Measurements from ENCODE around the gene SUN2. TPM values are rescaled to one million over a fixed set of nuclear protein-coding genes. Genes with fewer than 3 reads are reported as not detected.
A peak's percentile ranks its signal among the peaks of the same experiment; 100 is the strongest.

Gene SUN2
- total and polyA plus RNA-seq, 2 of the 13 experiments (the other 11 are each of a cell fraction or from before 2014, with no cell fraction given) = 45.6 to 56.6 TPM

DNA sequence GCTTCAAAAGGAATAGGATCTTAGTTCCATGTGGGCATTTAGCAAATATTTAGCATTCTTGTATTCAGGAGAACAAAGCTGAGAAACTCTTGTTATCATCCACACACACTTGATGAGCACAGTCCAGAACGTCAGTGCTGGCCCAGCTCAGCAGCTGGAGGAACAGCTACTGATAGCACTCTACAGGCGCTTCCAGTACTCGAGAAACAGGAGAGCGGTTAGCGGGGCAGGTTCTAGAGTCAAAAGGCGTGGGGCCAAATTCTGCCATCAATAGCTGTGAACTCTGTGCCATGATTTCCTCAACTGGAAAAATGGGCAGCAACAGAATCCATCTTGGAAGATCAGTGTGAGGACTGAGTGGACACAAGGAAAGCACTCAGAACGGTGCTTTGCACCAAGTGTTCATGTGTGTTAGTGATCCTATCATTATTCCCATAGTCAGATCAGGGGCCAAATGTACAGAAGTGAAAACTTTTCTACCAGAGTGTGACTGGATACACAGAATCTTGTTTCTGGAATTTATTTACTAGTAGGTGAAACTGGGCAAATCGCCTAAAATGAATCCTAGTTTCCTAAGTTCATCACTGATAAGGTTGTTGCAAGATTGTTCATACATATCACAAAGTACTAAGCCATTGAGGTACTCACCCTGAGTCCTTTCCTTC is 58.2 kb downstream of the SUN2 start (continued):
- TF ChIP-seq ZSCAN9 (CRISPR knock-in tag; IDR thresholded peaks at IDR 0.05; ENCODE audit: borderline replicate concordance) = 0 out of 2 replicates have a peak, but pooled peaks have one; percentile 29
- no peak for TF ChIP-seq NCOA1 (CRISPR knock-in tag; IDR thresholded peaks at IDR 0.05)
- 0 out of 2 replicates have a peak, but pooled peaks have one; percentile 15 for TF ChIP-seq SAP130 (CRISPR knock-in tag; IDR thresholded peaks at IDR 0.05; ENCODE audit: low read depth)
- no peak for TF ChIP-seq HMG20B (CRISPR knock-in tag; conservative IDR thresholded peaks at IDR 0.05)
- 0 out of 2 replicates have a peak, but pooled peaks have one; percentile 33 for TF ChIP-seq UBTF (CRISPR knock-in tag; IDR thresholded peaks at IDR 0.05)
- 0 out of 2 replicates have a peak, but pooled peaks have one; percentile 5 for TF ChIP-seq MBD4 (IDR thresholded peaks at IDR 0.05; ENCODE audit: borderline replicate concordance, low read length)
- TF ChIP-seq GABPB1 (CRISPR knock-in tag; IDR thresholded peaks at IDR 0.05) = no peak
- TF ChIP-seq ZNF766 (CRISPR knock-in tag; IDR thresholded peaks at IDR 0.05; ENCODE audit: borderline replicate concordance) = no peak
- no peak for TF ChIP-seq HMGXB3 (CRISPR knock-in tag; IDR thresholded peaks at IDR 0.05; ENCODE audit: borderline replicate concordance)
- no peak for TF ChIP-seq ZFAT (CRISPR knock-in tag; conservative IDR thresholded peaks at IDR 0.05)
- TF ChIP-seq RCOR2 (CRISPR knock-in tag; IDR thresholded peaks at IDR 0.05) = no peak
- TF ChIP-seq MED1 (CRISPR knock-in tag; IDR thresholded peaks at IDR 0.05) = no peak
- no peak for TF ChIP-seq TAF15 (IDR thresholded peaks at IDR 0.05; ENCODE audit: low read depth, low read length, poor library complexity, severe bottlenecking)
- TF ChIP-seq ZNF3 (CRISPR knock-in tag; IDR thresholded peaks at IDR 0.05) = no peak
- TF ChIP-seq ZBTB1 (CRISPR knock-in tag; IDR thresholded peaks at IDR 0.05; ENCODE audit: borderline replicate concordance) = no peak
- TF ChIP-seq ZSCAN25 (CRISPR knock-in tag; IDR thresholded peaks at IDR 0.05) = no peak
- no peak for TF ChIP-seq HMGA1 (CRISPR knock-in tag; conservative IDR thresholded peaks at IDR 0.05)
- TF ChIP-seq, protein P1, sequence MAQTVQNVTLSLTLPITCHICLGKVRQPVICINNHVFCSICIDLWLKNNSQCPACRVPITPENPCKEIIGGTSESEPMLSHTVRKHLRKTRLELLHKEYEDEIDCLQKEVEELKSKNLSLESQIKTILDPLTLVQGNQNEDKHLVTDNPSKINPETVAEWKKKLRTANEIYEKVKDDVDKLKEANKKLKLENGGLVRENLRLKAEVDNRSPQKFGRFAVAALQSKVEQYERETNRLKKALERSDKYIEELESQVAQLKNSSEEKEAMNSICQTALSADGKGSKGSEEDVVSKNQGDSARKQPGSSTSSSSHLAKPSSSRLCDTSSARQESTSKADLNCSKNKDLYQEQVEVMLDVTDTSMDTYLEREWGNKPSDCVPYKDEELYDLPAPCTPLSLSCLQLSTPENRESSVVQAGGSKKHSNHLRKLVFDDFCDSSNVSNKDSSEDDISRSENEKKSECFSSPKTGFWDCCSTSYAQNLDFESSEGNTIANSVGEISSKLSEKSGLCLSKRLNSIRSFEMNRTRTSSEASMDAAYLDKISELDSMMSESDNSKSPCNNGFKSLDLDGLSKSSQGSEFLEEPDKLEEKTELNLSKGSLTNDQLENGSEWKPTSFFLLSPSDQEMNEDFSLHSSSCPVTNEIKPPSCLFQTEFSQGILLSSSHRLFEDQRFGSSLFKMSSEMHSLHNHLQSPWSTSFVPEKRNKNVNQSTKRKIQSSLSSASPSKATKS (CRISPR knock-in tag; IDR thresholded peaks at IDR 0.05) = no peak
- TF ChIP-seq ZSCAN29 (CRISPR knock-in tag; conservative IDR thresholded peaks at IDR 0.05) = no peak

All from HepG2 (cell line).